PC-9 (cell line): ENCODE data around the gene SPATS2. TPM values are rescaled to one million over a fixed set of nuclear protein-coding genes. Genes with fewer than 3 reads are reported as not detected.

ENCODE experiments used
- BruUV-seq: library from RNA; stranded (reverse); fragments of 400-500 nt; replicated peaks from 2 replicates; lab custom pipeline; 2021; lab: Mats Ljungman, UMichigan
- CTCF ChIA-PET: fragments of 300-600 bp; sonication (Branson Sonifier 250); formaldehyde crosslinking; loops from one replicate; lab custom pipeline; 2022; ENCODE audit warnings: antibody characterized with exemption; lab: Charles Lee
- POLR2A ChIA-PET: fragments of 300-600 bp; sonication (Branson Sonifier 250); formaldehyde crosslinking; loops from one replicate; lab custom pipeline; 2022; ENCODE audit warnings: antibody characterized with exemption; ENCODE audit not compliant: unreplicated experiment; lab: Charles Lee
- DNase-seq, 2 experiments: peaks; one replicate each; pipeline versions ENCODE4 v3.0.0 to v3.0.0-alpha.2; 2015 to 2022; ENCODE audit warnings: mixed read lengths in 1 of 2
- H2AFZ ChIP-seq: fragments of 200-600 bp; sonication (generic); 2 replicates; pipeline ENCODE4 v1.8.1; 2017; ENCODE audit warnings: antibody characterized with exemption
- H3F3A ChIP-seq: fragments of 200-600 bp; sonication (generic); 2 replicates; pipeline ENCODE4 v1.8.1; 2017; ENCODE audit warnings: antibody characterized with exemption, mild to moderate bottlenecking, low read depth; ENCODE audit not compliant: insufficient read depth
- H3K27ac ChIP-seq: fragments of 200-600 bp; sonication (generic); 2 replicates; pipeline ENCODE4 v1.6.1; 2016; ENCODE audit warnings: mixed run types
- H3K27me3 ChIP-seq: fragments of 200-600 bp; sonication (generic); 2 replicates; pipeline ENCODE4 v1.6.1; 2016; ENCODE audit warnings: low read depth, mixed run types; ENCODE audit not compliant: insufficient read depth
- H3K36me3 ChIP-seq: fragments of 200-600 bp; sonication (generic); 2 replicates; pipeline ENCODE4 v1.6.1; 2016; ENCODE audit warnings: low read depth, mixed run types
- H3K4me1 ChIP-seq: fragments of 200-600 bp; sonication (generic); replicated peaks from 2 replicates; pipeline ENCODE4 v1.6.1; 2016; ENCODE audit warnings: mixed run types; ENCODE audit not compliant: insufficient read depth
- H3K4me2 ChIP-seq: fragments of 200-600 bp; sonication (generic); 2 replicates; pipeline ENCODE4 v1.6.1; 2017; ENCODE audit warnings: mixed run types
- H3K4me3 ChIP-seq: fragments of 200-600 bp; sonication (generic); 2 replicates; pipeline ENCODE4 v1.6.1; 2016; ENCODE audit warnings: mixed run types
- H3K79me2 ChIP-seq: fragments of 200-600 bp; sonication (generic); 2 replicates; pipeline ENCODE4 v1.6.1; 2017; ENCODE audit warnings: low read depth, mixed run types
- H3K9me2 ChIP-seq: fragments of 200-600 bp; sonication (generic); 2 replicates; pipeline ENCODE4 v1.8.1; 2017; ENCODE audit warnings: mild to moderate bottlenecking; ENCODE audit not compliant: insufficient read depth
- H3K9me3 ChIP-seq: fragments of 200-600 bp; sonication (generic); 2 replicates; pipeline ENCODE4 v1.8.1; 2016; ENCODE audit warnings: low read depth; ENCODE audit not compliant: insufficient read depth
- H4K20me1 ChIP-seq: fragments of 200-600 bp; sonication (generic); 2 replicates; pipeline ENCODE4 v1.8.1; 2017; ENCODE audit not compliant: insufficient read depth
- CTCF ChIP-seq: fragments of 200-600 bp; sonication (generic); conservative IDR thresholded peaks from 2 replicates; pipeline ENCODE4 v1.6.1; 2017; ENCODE audit warnings: mixed run types, antibody characterized with exemption, mild to moderate bottlenecking, moderate library complexity
- EZH2 ChIP-seq: fragments of 200-600 bp; sonication (generic); IDR thresholded peaks from 2 replicates; pipeline ENCODE4 v1.8.0; 2017; ENCODE audit warnings: antibody characterized with exemption, low read depth
- intact Hi-C: fragments of 100-400 bp; cut with micrococcal nuclease; formaldehyde crosslinking; loops from one replicate; pipeline ENCODE4 v1.10.0; 2022; ENCODE audit not compliant: unreplicated experiment
- total RNA-seq: library from RNA; stranded (reverse); gene quantifications from 2 replicates; pipeline ENCODE4 v1.2.3, GENCODE V29; 2021

SPATS2 gene
- total RNA-seq, 1 experiment from 2014 or later, result 65.1 TPM

- no peaks in the 10 kb centered on the region for H3K9me2 ChIP-seq
- peak overlapping the region; percentile 94 for H2AFZ ChIP-seq
- BruUV-seq, result no TSS peak
- no peaks in the 10 kb centered on the region for H3K36me3 ChIP-seq
- no peaks in the 10 kb centered on the region for H3K9me3 ChIP-seq
- intact Hi-C loops, result loop anchor here (5.0 to 10.0 kb wide), 2 partner anchors 201 to 339 kb away; partner anchors contain the start of genes FMNL3 and MCRS1
- H3K4me3 ChIP-seq, result peak overlapping the region; percentile 93
- ChIA-PET CTCF (interaction anchor here (0.5 to 1.5 kb wide), 2 partner anchors 18 to 853 kb away, joined by 3 to 10 read pairs; no protein-coding TSS in a partner anchor), POLR2A (interaction anchor here (0.6 to 1.1 kb wide), 3 partner anchors 18 to 141 kb away, joined by 4 to 7 read pairs (median 5); partner anchors contain the start of gene TROAP)
- TF ChIP-seq EZH2 (no peak), CTCF (no peak; the same call in 1 of the 2 replicates)
- no peak for DNase-seq
- H3K27me3 ChIP-seq, result no peaks in the 10 kb centered on the region
- H3K79me2 ChIP-seq, result peaks cover 36% of the 10 kb centered on the region
- H3F3A ChIP-seq, result peaks cover 26% of the 10 kb centered on the region
- peaks cover 36% of the 10 kb centered on the region for H3K4me1 ChIP-seq
- H3K27ac ChIP-seq, result peak overlapping the region; percentile 73
- H4K20me1 ChIP-seq, result peaks cover 2% of the 10 kb centered on the region; the same call in 1 of the 2 replicates
- peak overlapping the region; percentile 98 for H3K4me2 ChIP-seq
Measured at GRCh38 chr12:49366096-49366651, 1.1 kb upstream of the SPATS2 start.

GRCh38 chr12:49366652-49367380, 446 bp upstream of the SPATS2 start:
- POLR2A ChIA-PET, result interaction anchor here (0.5 to 1.1 kb wide), 12 partner anchors 9 to 502 kb away, joined by 3 to 10 read pairs (median 4); partner anchors contain the start of genes TMBIM6 and TROAP
- TSS peak; percentile 89 for BruUV-seq

More at GRCh38 chr12:49366652-49367380, 446 bp upstream of the SPATS2 start:
- TF ChIP-seq CTCF, result no peak; the same call in 1 of the 2 replicates
- TF ChIP-seq EZH2, result no peak
- H3K4me2 ChIP-seq, result peak overlapping the region; percentile 98
- H3K9me2 ChIP-seq, result no peaks in the 10 kb centered on the region
- CTCF ChIA-PET, result interaction anchor here (0.5 to 1.5 kb wide), 8 partner anchors 19 to 852 kb away, joined by 3 to 10 read pairs (median 4); partner anchors contain the start of gene TMBIM6
- no peaks in the 10 kb centered on the region for H3K9me3 ChIP-seq
- peak; percentile 81 to 98 for DNase-seq
- peak overlapping the region; percentile 94 for H2AFZ ChIP-seq
- H3K79me2 ChIP-seq, result peaks cover 43% of the 10 kb centered on the region
- H3K36me3 ChIP-seq, result no peaks in the 10 kb centered on the region
- intact Hi-C loops, result loop anchor here (5.0 to 10.0 kb wide), 2 partner anchors 200 to 338 kb away; partner anchors contain the start of genes FMNL3 and MCRS1
- H3K4me1 ChIP-seq, result peaks cover 36% of the 10 kb centered on the region
- peak overlapping the region; percentile 93 for H3K4me3 ChIP-seq
- H3K27ac ChIP-seq, result peak overlapping the region; percentile 73
- H3K27me3 ChIP-seq, result no peaks in the 10 kb centered on the region
- H4K20me1 ChIP-seq, result peaks cover 7% of the 10 kb centered on the region; the same call in 1 of the 2 replicates
- H3F3A ChIP-seq, result peaks cover 26% of the 10 kb centered on the region
